HG03045 (cell line): ENCODE results near the gene HAUS7.

Experiments used
- ATAC-seq: cut with Tn5 transposase; IDR thresholded peaks from one replicate; pipeline ENCODE4 v1.9.1; 2021; ENCODE audit warnings: mild to moderate bottlenecking, moderate library complexity; ENCODE audit not compliant: unreplicated experiment

The HAUS7 gene

GRCh38 chrX:153470411-153471363 lies at the start of gene HAUS7:
Gene HAUS7, minus strand, starts transcription at chrX:153470576. Its CDS starts 19 bp downstream, at chrX:153470557.
- peak; percentile 90 for ATAC-seq

- ATAC-seq: no peak
Observed at GRCh38 chrX:153519569-153520286, 49.4 kb upstream of the HAUS7 start.

- ATAC-seq: no peak
Observed at GRCh38 chrX:153517946-153518834, 47.8 kb upstream of the HAUS7 start.

- ATAC-seq: no peak
Observed at GRCh38 chrX:153517423-153517822, 47.0 kb upstream of the HAUS7 start, which contains the start of gene ATP2B3. Gene ATP2B3, plus strand, starts transcription at chrX:153517642. Its CDS starts 18,606 bp downstream, at chrX:153536248.

- no peak for ATAC-seq
Observed at GRCh38 chrX:153516073-153516472, 45.7 kb upstream of the HAUS7 start.

- ATAC-seq: no peak
Observed at GRCh38 chrX:153515435-153515834, 45.1 kb upstream of the HAUS7 start.

- no peak for ATAC-seq
Observed at GRCh38 chrX:153514259-153514658, 43.9 kb upstream of the HAUS7 start.

- no peak for ATAC-seq
Observed at GRCh38 chrX:153513265-153513664, 42.9 kb upstream of the HAUS7 start.

- ATAC-seq: no peak
Observed at GRCh38 chrX:153512501-153512893, 42.1 kb upstream of the HAUS7 start.

GRCh38 chrX:153511784-153512500 lies 41.6 kb upstream of the HAUS7 start:
- ATAC-seq: no peak

- ATAC-seq: no peak
Observed at GRCh38 chrX:153510383-153510782, 40.0 kb upstream of the HAUS7 start.

- no peak for ATAC-seq
Observed at GRCh38 chrX:153509592-153509991, 39.2 kb upstream of the HAUS7 start.

- peak; percentile 86 for ATAC-seq
Observed at GRCh38 chrX:153507484-153508178, 37.3 kb upstream of the HAUS7 start.

GRCh38 chrX:153505361-153505760 lies 35.0 kb upstream of the HAUS7 start:
- no peak for ATAC-seq

GRCh38 chrX:153504445-153505016 lies 34.2 kb upstream of the HAUS7 start:
- ATAC-seq: no peak

GRCh38 chrX:153502796-153503195 lies 32.4 kb upstream of the HAUS7 start:
- ATAC-seq: no peak

GRCh38 chrX:153502131-153502530 lies 31.8 kb upstream of the HAUS7 start:
- ATAC-seq: no peak

GRCh38 chrX:153501530-153501929 lies 31.2 kb upstream of the HAUS7 start:
- no peak for ATAC-seq

GRCh38 chrX:153500676-153501280 lies 30.4 kb upstream of the HAUS7 start:
- ATAC-seq: no peak
